ENCODE data around the gene COPG2.

The COPG2 gene

GRCh38 chr7:130622866-130623265 is 45.7 kb downstream of the COPG2 start:
- Histone ChIP-seq H3K4me2 (ENCODE audit: low read depth, low read length, poor library complexity, severe bottlenecking) (no peak overlapping the region), H3F3A (ENCODE audit: low read depth) (no peaks in the 10 kb centered on the region), H3K79me2 (ENCODE audit: insufficient read depth, low read length) (no peaks in the 10 kb centered on the region), H3K4me3 (ENCODE audit: low read length, poor library complexity, severe bottlenecking) (no peak overlapping the region), H2AFZ (ENCODE audit: low read length) (no peak overlapping the region), H3K9ac (ENCODE audit: low read depth, low read length, poor library complexity, severe bottlenecking) (no peak overlapping the region), H3K36me3 (ENCODE audit: insufficient read depth, low read length) (no peaks in the 10 kb centered on the region), H3K4me1 (ENCODE audit: insufficient read depth, low read length, poor library complexity, severe bottlenecking) (no peaks in the 10 kb centered on the region), H3K9me3 (ENCODE audit: insufficient read depth, low read depth, low read length) (no peaks in the 10 kb centered on the region), H3K9me2 (replicated peaks; ENCODE audit: low read depth, low read length) (no peaks in the 10 kb centered on the region), H3K27me3 (ENCODE audit: insufficient read depth, low read length, poor library complexity, severe bottlenecking) (no peaks in the 10 kb centered on the region), H4K20me1 (ENCODE audit: insufficient read depth, low read length, poor library complexity, severe bottlenecking) (no peaks in the 10 kb centered on the region)
- TF ChIP-seq CTCF (conservative IDR thresholded peaks at IDR 0.05; ENCODE audit: low read length) = no peak
- no peak for TF ChIP-seq EZH2phosphoT487 (IDR thresholded peaks at IDR 0.05; ENCODE audit: borderline replicate concordance)

- Histone ChIP-seq H3K9me2 (replicated peaks; ENCODE audit: low read depth, low read length) (no peaks in the 10 kb centered on the region), H3F3A (ENCODE audit: low read depth) (no peaks in the 10 kb centered on the region), H3K4me1 (ENCODE audit: insufficient read depth, low read length, poor library complexity, severe bottlenecking) (no peaks in the 10 kb centered on the region), H4K20me1 (ENCODE audit: insufficient read depth, low read length, poor library complexity, severe bottlenecking) (no peaks in the 10 kb centered on the region), H3K36me3 (ENCODE audit: insufficient read depth, low read length) (peaks cover 56% of the 10 kb centered on the region), H3K27me3 (ENCODE audit: insufficient read depth, low read length, poor library complexity, severe bottlenecking) (no peaks in the 10 kb centered on the region), H3K9ac (ENCODE audit: low read depth, low read length, poor library complexity, severe bottlenecking) (no peak overlapping the region), H3K4me3 (ENCODE audit: low read length, poor library complexity, severe bottlenecking) (no peak overlapping the region), H2AFZ (ENCODE audit: low read length) (no peak overlapping the region), H3K79me2 (ENCODE audit: insufficient read depth, low read length) (no peaks in the 10 kb centered on the region), H3K4me2 (ENCODE audit: low read depth, low read length, poor library complexity, severe bottlenecking) (no peak overlapping the region), H3K9me3 (ENCODE audit: insufficient read depth, low read depth, low read length) (no peaks in the 10 kb centered on the region)
- no peak for TF ChIP-seq EZH2phosphoT487 (IDR thresholded peaks at IDR 0.05; ENCODE audit: borderline replicate concordance)
- no peak for TF ChIP-seq CTCF (conservative IDR thresholded peaks at IDR 0.05; ENCODE audit: low read length)
Observed at GRCh38 chr7:130615583-130615982, 53.0 kb downstream of the COPG2 start.

GRCh38 chr7:130614449-130614848 is 54.1 kb downstream of the COPG2 start:
- no peaks in the 10 kb centered on the region for H3K9me2 ChIP-seq (replicated peaks; ENCODE audit: low read depth, low read length)
- H3K27me3 ChIP-seq (ENCODE audit: insufficient read depth, low read length, poor library complexity, severe bottlenecking) = no peaks in the 10 kb centered on the region
- no peak overlapping the region for H3K4me2 ChIP-seq (ENCODE audit: low read depth, low read length, poor library complexity, severe bottlenecking)
- H3K4me1 ChIP-seq (ENCODE audit: insufficient read depth, low read length, poor library complexity, severe bottlenecking) = no peaks in the 10 kb centered on the region
- no peak overlapping the region for H3K9ac ChIP-seq (ENCODE audit: low read depth, low read length, poor library complexity, severe bottlenecking)
- H2AFZ ChIP-seq (ENCODE audit: low read length) = no peak overlapping the region
- H3K4me3 ChIP-seq (ENCODE audit: low read length, poor library complexity, severe bottlenecking) = no peak overlapping the region
- no peaks in the 10 kb centered on the region for H3K9me3 ChIP-seq (ENCODE audit: insufficient read depth, low read depth, low read length)
- H3K79me2 ChIP-seq (ENCODE audit: insufficient read depth, low read length) = no peaks in the 10 kb centered on the region
- no peaks in the 10 kb centered on the region for H3F3A ChIP-seq (ENCODE audit: low read depth)
- TF ChIP-seq CTCF (conservative IDR thresholded peaks at IDR 0.05; ENCODE audit: low read length) (no peak), EZH2phosphoT487 (IDR thresholded peaks at IDR 0.05; ENCODE audit: borderline replicate concordance) (no peak)
- no peaks in the 10 kb centered on the region for H4K20me1 ChIP-seq (ENCODE audit: insufficient read depth, low read length, poor library complexity, severe bottlenecking)
- peaks cover 67% of the 10 kb centered on the region for H3K36me3 ChIP-seq (ENCODE audit: insufficient read depth, low read length)

Measured in Loucy (cell line).